Keratinocyte (primary cell): ENCODE measurements around the gene HHIPL1.

Source experiments
- EZH2 ChIP-seq: IDR thresholded peaks from one replicate; pipeline ENCODE4 v1.6.1; 2012; ENCODE audit warnings: inconsistent platforms, mild to moderate bottlenecking, low read length, moderate library complexity
- TF ChIP-seq, protein P1 (sequence below), 3 experiments: IDR thresholded peaks in 1 of 3; conservative IDR thresholded peaks in 1 of 3; optimal IDR thresholded peaks in 1 of 3; 2 replicates in 2 of 3; 3 replicates in 1 of 3; pipeline versions ENCODE3 to v1.5.1; 2011; ENCODE audit warnings: low read length in 3 of 3, mild to moderate bottlenecking in 3 of 3, moderate library complexity in 2 of 3, control low read depth in 1 of 3, inconsistent platforms in 1 of 3; ENCODE audit not compliant: insufficient read depth in 2 of 3; ENCODE audit errors: extremely low read depth in 1 of 3

- TF ChIP-seq, protein P1, sequence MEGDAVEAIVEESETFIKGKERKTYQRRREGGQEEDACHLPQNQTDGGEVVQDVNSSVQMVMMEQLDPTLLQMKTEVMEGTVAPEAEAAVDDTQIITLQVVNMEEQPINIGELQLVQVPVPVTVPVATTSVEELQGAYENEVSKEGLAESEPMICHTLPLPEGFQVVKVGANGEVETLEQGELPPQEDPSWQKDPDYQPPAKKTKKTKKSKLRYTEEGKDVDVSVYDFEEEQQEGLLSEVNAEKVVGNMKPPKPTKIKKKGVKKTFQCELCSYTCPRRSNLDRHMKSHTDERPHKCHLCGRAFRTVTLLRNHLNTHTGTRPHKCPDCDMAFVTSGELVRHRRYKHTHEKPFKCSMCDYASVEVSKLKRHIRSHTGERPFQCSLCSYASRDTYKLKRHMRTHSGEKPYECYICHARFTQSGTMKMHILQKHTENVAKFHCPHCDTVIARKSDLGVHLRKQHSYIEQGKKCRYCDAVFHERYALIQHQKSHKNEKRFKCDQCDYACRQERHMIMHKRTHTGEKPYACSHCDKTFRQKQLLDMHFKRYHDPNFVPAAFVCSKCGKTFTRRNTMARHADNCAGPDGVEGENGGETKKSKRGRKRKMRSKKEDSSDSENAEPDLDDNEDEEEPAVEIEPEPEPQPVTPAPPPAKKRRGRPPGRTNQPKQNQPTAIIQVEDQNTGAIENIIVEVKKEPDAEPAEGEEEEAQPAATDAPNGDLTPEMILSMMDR (optimal IDR thresholded peaks at IDR 0.05 in 1 of 3, IDR thresholded peaks at IDR 0.05 in 1 of 3, conservative IDR thresholded peaks at IDR 0.05 in 1 of 3; ENCODE audit: extremely low read depth in 1 of 3, insufficient read depth in 2 of 3, low read length in 3 of 3), result no peak
- TF ChIP-seq EZH2, result no peak
These were observed 20.0 kb downstream of the HHIPL1 start for GRCh38 chr14:99664937-99665273.
